GM12892 (cell line): ENCODE results near the gene ARMH1.

Experiments used
- POLR2A ChIP-seq: IDR thresholded peaks from 2 replicates; pipeline ENCODE4 v1.6.1; 2011; ENCODE audit warnings: low read depth, low read length, control low read depth
- POLR2AphosphoS5 ChIP-seq: IDR thresholded peaks from 2 replicates; pipeline ENCODE4 v1.6.1; 2011; ENCODE audit warnings: low read depth, low read length, control low read depth

GRCh38 chr1:44705470-44705869 lies 31.0 kb downstream of the ARMH1 start:
- TF ChIP-seq POLR2AphosphoS5 (no peak), POLR2A (no peak)
